Body of pancreas (tissue), 4 donors: ENCODE data around the gene CSPG4. TPM values are rescaled to one million over a fixed set of nuclear protein-coding genes. Genes with fewer than 3 reads are reported as not detected.

Source experiments
- ATAC-seq: fragments of 150-250 bp; one replicate; pipeline ENCODE4 v1.9.1; 2016
- DNase-seq, 4 donors: peaks; one replicate each; pipeline ENCODE4 v3.0.0-alpha.2; 2019
- H3K27ac ChIP-seq, 4 donors: fragments of 200-600 bp; sonication (generic); 1 replicate in 3 of 4; 2 replicates in 1 of 4; pipeline versions ENCODE4 v1.5.1 to v1.6.1; 2016 to 2019; ENCODE audit warnings: mild to moderate bottlenecking in 1 of 4, mixed read lengths in 1 of 4, moderate library complexity in 1 of 4
- H3K27me3 ChIP-seq, 2 donors: fragments of 200-600 bp; sonication (generic); one replicate each; pipeline ENCODE4 v1.6.0; 2016; ENCODE audit warnings: mild to moderate bottlenecking in 1 of 2
- H3K36me3 ChIP-seq, 2 donors: fragments of 200-600 bp; sonication (generic); replicated peaks in 1 of 2; 2 replicates each; pipeline ENCODE4 v1.5.1; 2016; ENCODE audit warnings: low read depth in 2 of 2; ENCODE audit not compliant: insufficient read depth in 1 of 2
- H3K4me1 ChIP-seq: fragments of 200-600 bp; sonication (generic); one replicate; pipeline ENCODE4 v1.6.0; 2016
- H3K4me3 ChIP-seq, 2 donors: fragments of 200-600 bp; sonication (generic); 1 replicate in 1 of 2; 2 replicates in 1 of 2; pipeline ENCODE4 v1.5.1; 2016 to 2019
- H3K9me3 ChIP-seq, 3 donors: fragments of 200-600 bp; sonication (generic); 1 replicate in 2 of 3; 2 replicates in 1 of 3; pipeline ENCODE4 v1.5.1; 2016
- POLR2A ChIP-seq, 3 donors: fragments of 450-650 bp; IDR thresholded peaks; one replicate each; pipeline ENCODE4 v1.6.1; 2016; ENCODE audit warnings: antibody characterized with exemption in 3 of 3, mild to moderate bottlenecking in 2 of 3
- WGBS, 2 donors: methylation state at CpG; one replicate each; pipeline ENCODE4 v1.1.5; 2017; 5-methylcytosine and 5-hydroxymethylcytosine counted together
- intact Hi-C: fragments of 100-400 bp; cut with DNase I; formaldehyde crosslinking; loops from one replicate; pipeline ENCODE4 v1.15.1; 2023
- total RNA-seq, 2 donors: library from RNA; depleted of rRNA; stranded (reverse); fragments of >200 nt; gene quantifications; one replicate each; pipeline ENCODE4 v1.1.0, GENCODE V29; 2016
- TF ChIP-seq, protein P1 (sequence below), 7 experiments: fragments of 450-650 bp in 4 of 7; fragments of 200-600 bp in 3 of 7; sonication (generic) in 3 of 7; IDR thresholded peaks; one replicate each; pipeline ENCODE4 v1.5.1; 2016 to 2019; ENCODE audit warnings: antibody characterized with exemption in 7 of 7

CSPG4 gene
- total RNA-seq, 2 donors from 2014 or later: 3.1 to 13.8 TPM

DNA sequence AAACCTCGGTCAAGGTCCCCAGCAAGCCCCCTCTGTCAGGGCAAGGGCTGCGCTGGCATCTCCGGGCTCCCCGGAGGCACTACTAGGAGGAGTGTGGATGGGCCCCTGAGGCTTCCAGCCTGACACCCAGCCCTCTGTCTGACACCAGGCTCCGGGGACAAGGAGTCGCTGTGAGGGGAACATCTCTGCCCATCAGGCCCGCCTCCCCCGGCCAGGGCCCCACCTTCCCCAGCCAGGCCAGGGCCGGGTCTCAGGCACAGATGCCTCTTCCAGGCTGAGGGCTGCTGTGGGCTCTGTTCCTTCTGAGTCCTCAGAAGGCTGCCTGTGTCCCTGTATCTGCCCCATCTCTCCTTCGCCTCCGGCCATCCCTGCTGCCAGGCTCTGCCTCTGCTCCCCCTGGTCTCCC is 15.8 kb downstream of the CSPG4 start:
- H3K9me3 ChIP-seq: no peaks in the 10 kb centered on the region
- H3K27me3 ChIP-seq: no peaks in the 10 kb centered on the region
- no peak for ATAC-seq
- intact Hi-C loops: no loop called here
- H3K36me3 ChIP-seq: no peaks in the 10 kb centered on the region
- no peak overlapping the region for H3K27ac ChIP-seq
- DNase-seq: no peak
- no peak overlapping the region for H3K4me3 ChIP-seq
- WGBS, 2 donors: 80 to 87% methylated on average over 5 to 11 of the region's 11 CpGs
- peaks cover 16% of the 10 kb centered on the region for H3K4me1 ChIP-seq
- TF ChIP-seq, protein P1, sequence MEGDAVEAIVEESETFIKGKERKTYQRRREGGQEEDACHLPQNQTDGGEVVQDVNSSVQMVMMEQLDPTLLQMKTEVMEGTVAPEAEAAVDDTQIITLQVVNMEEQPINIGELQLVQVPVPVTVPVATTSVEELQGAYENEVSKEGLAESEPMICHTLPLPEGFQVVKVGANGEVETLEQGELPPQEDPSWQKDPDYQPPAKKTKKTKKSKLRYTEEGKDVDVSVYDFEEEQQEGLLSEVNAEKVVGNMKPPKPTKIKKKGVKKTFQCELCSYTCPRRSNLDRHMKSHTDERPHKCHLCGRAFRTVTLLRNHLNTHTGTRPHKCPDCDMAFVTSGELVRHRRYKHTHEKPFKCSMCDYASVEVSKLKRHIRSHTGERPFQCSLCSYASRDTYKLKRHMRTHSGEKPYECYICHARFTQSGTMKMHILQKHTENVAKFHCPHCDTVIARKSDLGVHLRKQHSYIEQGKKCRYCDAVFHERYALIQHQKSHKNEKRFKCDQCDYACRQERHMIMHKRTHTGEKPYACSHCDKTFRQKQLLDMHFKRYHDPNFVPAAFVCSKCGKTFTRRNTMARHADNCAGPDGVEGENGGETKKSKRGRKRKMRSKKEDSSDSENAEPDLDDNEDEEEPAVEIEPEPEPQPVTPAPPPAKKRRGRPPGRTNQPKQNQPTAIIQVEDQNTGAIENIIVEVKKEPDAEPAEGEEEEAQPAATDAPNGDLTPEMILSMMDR (IDR thresholded peaks at IDR 0.05): no peak
- TF ChIP-seq POLR2A (IDR thresholded peaks at IDR 0.05): no peak

DNA sequence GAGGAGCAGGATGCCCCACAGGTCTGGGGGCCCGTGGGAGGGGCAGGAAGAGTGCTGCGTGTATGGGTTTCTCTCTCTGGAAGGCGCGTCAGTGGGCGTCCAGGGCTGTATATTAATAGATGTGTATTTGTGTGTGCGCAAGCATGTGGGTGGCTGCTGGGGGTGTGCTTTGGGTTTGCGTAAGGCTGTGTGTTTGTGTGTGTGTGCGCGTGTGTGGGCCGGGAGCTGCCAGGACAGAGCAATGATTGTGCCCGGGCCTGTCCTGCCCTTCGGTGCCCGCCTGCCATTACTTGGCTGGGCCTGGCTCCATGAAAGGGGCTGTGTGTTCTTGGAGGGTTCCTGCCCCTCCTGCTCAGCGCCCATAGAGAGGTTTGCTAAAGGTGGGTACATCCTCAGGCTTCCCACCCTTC is 16.3 kb downstream of the CSPG4 start:
- Histone ChIP-seq H3K9me3 (no peaks in the 10 kb centered on the region), H3K4me1 (peaks cover 16% of the 10 kb centered on the region), H3K4me3 (no peak overlapping the region), H3K27ac (no peak overlapping the region), H3K36me3 (no peaks in the 10 kb centered on the region), H3K27me3 (no peaks in the 10 kb centered on the region)
- DNase-seq: no peak
- intact Hi-C loops: no loop called here
- TF ChIP-seq, protein P1 (IDR thresholded peaks at IDR 0.05): no peak
- no peak for ATAC-seq
- 81 to 82% methylated on average over 13 to 14 of the region's 14 CpGs for WGBS, 2 donors

DNA sequence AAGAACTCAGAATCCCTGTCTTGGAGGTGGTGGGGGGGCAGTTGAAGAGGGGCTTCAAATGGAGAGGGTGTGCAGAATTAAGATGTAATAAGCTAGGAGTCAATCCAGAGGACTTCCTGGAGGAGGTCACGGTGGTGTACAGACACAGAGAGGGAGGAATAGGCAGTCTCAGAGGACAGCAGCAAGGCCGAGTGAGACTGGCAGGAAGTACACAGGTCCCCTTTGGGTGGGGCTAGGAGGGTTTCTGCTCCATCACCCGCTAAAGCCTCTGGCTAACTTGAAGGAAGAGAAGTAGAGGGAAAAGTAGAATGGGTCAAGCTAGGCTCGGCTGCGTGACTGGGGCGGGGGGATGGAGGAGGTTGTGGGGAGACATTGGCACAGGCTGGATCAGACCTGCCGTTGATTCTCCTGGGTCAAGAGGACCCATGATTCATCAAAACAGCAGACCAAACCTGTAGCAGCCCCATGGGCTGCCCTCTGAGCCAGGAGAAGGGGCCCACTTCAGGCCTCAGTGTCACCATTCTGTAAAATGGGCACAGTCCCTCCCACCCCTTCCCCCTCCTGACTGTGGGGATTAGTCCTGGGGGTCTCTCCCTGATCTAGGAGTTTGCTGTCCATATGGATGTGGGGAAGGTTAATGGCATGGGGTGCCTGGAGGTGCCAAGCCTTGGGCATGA is 16.9 kb downstream of the CSPG4 start:
- no peaks in the 10 kb centered on the region for H3K9me3 ChIP-seq
- no peak for ATAC-seq
- no peak overlapping the region for H3K27ac ChIP-seq
- no peak for DNase-seq
- 66 to 86% methylated on average over 7 of the region's 7 CpGs for WGBS, 2 donors
- H3K27me3 ChIP-seq: no peaks in the 10 kb centered on the region
- H3K36me3 ChIP-seq: no peaks in the 10 kb centered on the region
- no peak overlapping the region for H3K4me3 ChIP-seq
- peaks cover 16% of the 10 kb centered on the region for H3K4me1 ChIP-seq
- TF ChIP-seq POLR2A (IDR thresholded peaks at IDR 0.05): no peak
- TF ChIP-seq, protein P1 (IDR thresholded peaks at IDR 0.05): no peak
- intact Hi-C loops: no loop called here

DNA sequence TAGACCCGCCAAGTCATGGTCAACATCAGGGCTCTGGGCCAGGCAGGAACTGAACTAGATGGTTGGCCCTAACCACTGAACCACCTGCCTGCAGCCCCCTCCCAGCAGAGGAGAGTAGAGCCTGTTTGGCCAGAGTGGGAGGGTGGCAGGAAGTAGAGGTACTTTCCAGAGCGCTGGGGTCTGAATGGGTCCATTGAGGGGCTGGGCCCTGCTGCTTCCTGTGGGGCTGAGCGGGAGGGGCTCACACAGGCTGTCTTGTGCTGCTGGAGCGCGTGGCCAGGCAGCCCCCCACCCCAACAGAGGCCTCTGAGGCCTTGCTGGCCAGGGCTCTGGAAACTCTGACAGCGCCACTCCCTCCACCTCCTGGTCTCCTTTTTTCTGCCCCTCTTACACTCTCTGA is 17.4 kb downstream of the CSPG4 start:
- H3K4me3 ChIP-seq: no peak overlapping the region
- TF ChIP-seq POLR2A (IDR thresholded peaks at IDR 0.05): no peak
- TF ChIP-seq, protein P1 (IDR thresholded peaks at IDR 0.05): no peak
- no peak overlapping the region for H3K27ac ChIP-seq
- intact Hi-C loops: no loop called here
- 66 to 72% methylated on average over 6 of the region's 6 CpGs for WGBS, 2 donors
- peaks cover 16% of the 10 kb centered on the region for H3K4me1 ChIP-seq
- ATAC-seq (no peak), DNase-seq (no peak)
- H3K9me3 ChIP-seq: no peaks in the 10 kb centered on the region
- H3K36me3 ChIP-seq: no peaks in the 10 kb centered on the region
- no peaks in the 10 kb centered on the region for H3K27me3 ChIP-seq
